H1 (cell line): Measurements from ENCODE around the gene TNFRSF6B. TPM values are rescaled to one million over a fixed set of nuclear protein-coding genes. Genes with fewer than 3 reads are reported as not detected.

ENCODE experiments used
- CBX8 ChIP-seq: fragments of 300-800, 300-1000 bp; sonication (generic); IDR thresholded peaks from 2 replicates; pipeline ENCODE4 v1.7.1; 2016; ENCODE audit warnings: low read depth, low read length, borderline replicate concordance
- CHD1 ChIP-seq: IDR thresholded peaks from 2 replicates; pipeline ENCODE4 v1.6.1; 2012; ENCODE audit warnings: low read depth, low read length, improper control_type of control experiment
- EZH2 ChIP-seq: fragments of 200-600 bp; sonication (generic); IDR thresholded peaks from 2 replicates; pipeline ENCODE4 v1.7.1; 2012; ENCODE audit warnings: low read depth, mild to moderate bottlenecking, moderate library complexity, low read length, inconsistent platforms; ENCODE audit not compliant: severe bottlenecking
- JUND ChIP-seq: IDR thresholded peaks from 2 replicates; pipeline ENCODE4 v1.6.1; 2011; ENCODE audit warnings: mild to moderate bottlenecking, improper control_type of control experiment, low read length
- NANOG ChIP-seq: IDR thresholded peaks from 2 replicates; pipeline ENCODE4 v1.6.1; 2011; ENCODE audit warnings: low read length, low read depth, mild to moderate bottlenecking, inconsistent platforms; ENCODE audit not compliant: insufficient read depth, poor library complexity, severe bottlenecking
- POLR2A ChIP-seq, 2 experiments: IDR thresholded peaks; 1 replicate in 1 of 2; 2 replicates in 1 of 2; pipeline ENCODE4 v1.6.1; 2011; ENCODE audit warnings: low read depth in 2 of 2, low read length in 2 of 2, mild to moderate bottlenecking in 2 of 2; ENCODE audit errors: control extremely low read depth in 1 of 2
- POLR2AphosphoS5 ChIP-seq: IDR thresholded peaks from 2 replicates; pipeline ENCODE4 v1.6.1; 2011; ENCODE audit warnings: low read depth, low read length
- POU5F1 ChIP-seq: IDR thresholded peaks from 2 replicates; pipeline ENCODE4 v1.6.1; 2011; ENCODE audit warnings: low read depth, mild to moderate bottlenecking, low read length, moderate library complexity
- RFX5 ChIP-seq: IDR thresholded peaks from 2 replicates; pipeline ENCODE4 v1.6.1; 2011; ENCODE audit warnings: low read depth, low read length, improper control_type of control experiment, borderline replicate concordance
- RXRA ChIP-seq: IDR thresholded peaks from 2 replicates; pipeline ENCODE4 v1.6.1; 2011; ENCODE audit warnings: low read depth, mild to moderate bottlenecking, low read length, moderate library complexity; ENCODE audit not compliant: insufficient read depth
- YY1 ChIP-seq: IDR thresholded peaks from 2 replicates; pipeline ENCODE4 v1.6.1; 2011; ENCODE audit warnings: low read depth, mild to moderate bottlenecking, low read length
- polyA plus RNA-seq, 7 experiments: library from polyadenylated mRNA; depleted of rRNA in 3 of 7; stranded (reverse) in 5 of 7; unstranded in 2 of 7; fragments of >200 nt in 5 of 7; fragments of 200-250 nt in 2 of 7; gene quantifications; 1 replicate in 5 of 7; 2 replicates in 1 of 7; 4 replicates in 1 of 7; pipeline versions ENCODE4 v1.2.1 to v1.2.3, GENCODE V29; 2011 to 2013; ENCODE audit warnings: missing spikeins in 2 of 7, mixed read lengths in 2 of 7
- total RNA-seq: library from RNA; stranded (reverse); fragmentation: NEBNext Ultra II Directional; extraction: Animal tissue kit (Norgen Biotek cat#: 25700); gene quantifications from 2 replicates; pipeline ENCODE4 v1.2.1, GENCODE V29; 2021
- TF ChIP-seq, protein P1 (sequence below), 3 experiments: IDR thresholded peaks; 1 replicate in 2 of 3; 2 replicates in 1 of 3; pipeline versions ENCODE4 v1.5.1 to v1.6.1; 2011; ENCODE audit warnings: low read length in 3 of 3, mild to moderate bottlenecking in 3 of 3, inconsistent platforms in 2 of 3, low read depth in 1 of 3, moderate library complexity in 1 of 3; ENCODE audit not compliant: insufficient read depth in 1 of 3; ENCODE audit errors: control extremely low read depth in 1 of 3

Gene TNFRSF6B
- total and polyA plus RNA-seq, 2 of the 8 experiments (the other 6 are each of a cell fraction or from before 2014, with no cell fraction given): 3.1 TPM; not detected in 1

DNA sequence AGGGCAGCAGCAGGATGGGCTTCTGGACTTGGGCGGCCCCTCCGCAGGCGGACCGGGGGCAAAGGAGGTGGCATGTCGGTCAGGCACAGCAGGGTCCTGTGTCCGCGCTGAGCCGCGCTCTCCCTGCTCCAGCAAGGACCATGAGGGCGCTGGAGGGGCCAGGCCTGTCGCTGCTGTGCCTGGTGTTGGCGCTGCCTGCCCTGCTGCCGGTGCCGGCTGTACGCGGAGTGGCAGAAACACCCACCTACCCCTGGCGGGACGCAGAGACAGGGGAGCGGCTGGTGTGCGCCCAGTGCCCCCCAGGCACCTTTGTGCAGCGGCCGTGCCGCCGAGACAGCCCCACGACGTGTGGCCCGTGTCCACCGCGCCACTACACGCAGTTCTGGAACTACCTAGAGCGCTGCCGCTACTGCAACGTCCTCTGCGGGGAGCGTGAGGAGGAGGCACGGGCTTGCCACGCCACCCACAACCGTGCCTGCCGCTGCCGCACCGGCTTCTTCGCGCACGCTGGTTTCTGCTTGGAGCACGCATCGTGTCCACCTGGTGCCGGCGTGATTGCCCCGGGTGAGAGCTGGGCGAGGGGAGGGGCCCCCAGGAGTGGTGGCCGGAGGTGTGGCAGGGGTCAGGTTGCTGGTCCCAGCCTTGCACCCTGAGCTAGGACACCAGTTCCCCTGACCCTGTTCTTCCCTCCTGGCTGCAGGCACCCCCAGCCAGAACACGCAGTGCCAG, at the start of gene TNFRSF6B (continued):
- TF ChIP-seq CHD1 (no peak), YY1 (no peak), JUND (no peak), RFX5 (no peak), RXRA (no peak), POU5F1 (no peak), CBX8 (no peak), EZH2 (no peak), POLR2A (IDR thresholded peaks at IDR 0.05; ENCODE audit: control extremely low read depth in 1 of 2, low read depth in 2 of 2, low read length in 2 of 2) (peak in 1 of 2 experiments; percentile 57; a peak in 2 of 3 replicates), POLR2AphosphoS5 (peak; percentile 64), NANOG (no peak)
- TF ChIP-seq, protein P1, sequence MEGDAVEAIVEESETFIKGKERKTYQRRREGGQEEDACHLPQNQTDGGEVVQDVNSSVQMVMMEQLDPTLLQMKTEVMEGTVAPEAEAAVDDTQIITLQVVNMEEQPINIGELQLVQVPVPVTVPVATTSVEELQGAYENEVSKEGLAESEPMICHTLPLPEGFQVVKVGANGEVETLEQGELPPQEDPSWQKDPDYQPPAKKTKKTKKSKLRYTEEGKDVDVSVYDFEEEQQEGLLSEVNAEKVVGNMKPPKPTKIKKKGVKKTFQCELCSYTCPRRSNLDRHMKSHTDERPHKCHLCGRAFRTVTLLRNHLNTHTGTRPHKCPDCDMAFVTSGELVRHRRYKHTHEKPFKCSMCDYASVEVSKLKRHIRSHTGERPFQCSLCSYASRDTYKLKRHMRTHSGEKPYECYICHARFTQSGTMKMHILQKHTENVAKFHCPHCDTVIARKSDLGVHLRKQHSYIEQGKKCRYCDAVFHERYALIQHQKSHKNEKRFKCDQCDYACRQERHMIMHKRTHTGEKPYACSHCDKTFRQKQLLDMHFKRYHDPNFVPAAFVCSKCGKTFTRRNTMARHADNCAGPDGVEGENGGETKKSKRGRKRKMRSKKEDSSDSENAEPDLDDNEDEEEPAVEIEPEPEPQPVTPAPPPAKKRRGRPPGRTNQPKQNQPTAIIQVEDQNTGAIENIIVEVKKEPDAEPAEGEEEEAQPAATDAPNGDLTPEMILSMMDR (IDR thresholded peaks at IDR 0.05; ENCODE audit: control extremely low read depth in 1 of 3, insufficient read depth in 1 of 3, low read depth in 1 of 3, low read length in 3 of 3): no peak
